Stimulated activated CD8-positive, alpha-beta memory T cell treated with anti-CD3 and anti-CD28 coated beads, Interleukin-15, amount 100 ng/mL, for 24 hours (primary cell): ENCODE data around the gene STIP1.

Source experiments
- DNase-seq: peaks from one replicate; pipeline ENCODE4 v3.0.0-alpha.2; 2020; ENCODE audit warnings: low read depth

STIP1 gene

DNA sequence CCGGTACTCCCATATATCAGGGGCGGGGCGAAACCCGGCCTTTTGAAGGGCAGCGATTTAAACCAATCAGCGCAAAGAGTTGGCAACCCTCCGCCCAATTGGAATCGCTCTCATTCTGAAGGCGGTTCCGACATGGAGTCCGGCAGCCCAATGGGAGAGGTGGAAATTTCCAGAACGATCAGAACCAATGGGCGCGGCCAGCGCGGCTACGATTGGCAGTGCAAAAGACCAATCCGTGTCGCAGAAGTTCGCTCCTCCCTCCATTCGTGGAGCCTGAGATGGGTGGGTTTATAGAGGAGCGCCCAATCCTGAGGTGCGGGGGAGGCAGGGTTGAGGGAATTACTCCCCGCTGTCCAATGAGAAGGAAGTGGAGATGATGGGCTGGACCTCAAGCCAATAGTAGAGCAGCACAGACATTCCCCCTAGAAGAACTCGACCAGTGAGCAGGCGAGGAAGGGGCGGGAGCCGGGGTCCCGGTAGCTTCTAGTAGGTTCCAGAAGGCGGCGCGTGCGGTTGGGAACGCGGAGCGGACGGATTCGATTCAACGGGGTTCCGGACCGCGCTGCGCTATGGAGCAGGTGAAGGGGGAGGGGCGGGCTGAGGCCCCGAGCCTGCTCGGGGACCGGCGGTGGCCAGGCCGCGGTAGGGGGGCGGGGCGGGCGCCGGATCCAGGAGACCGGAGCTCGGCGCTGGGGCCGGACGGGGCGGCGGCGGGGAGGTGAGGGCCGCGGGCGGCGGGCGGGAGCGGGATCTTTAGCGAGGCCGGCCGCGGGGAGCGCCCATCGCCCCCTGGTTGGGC lies at the start of gene STIP1:
TSS of gene STIP1 (plus strand) at position 479 of the 799 bp plus-strand sequence. CDS start at position 570, 91 bp downstream.
- peak; percentile 96 for DNase-seq

- no peak for DNase-seq
Measured at GRCh38 chr11:64136765-64137441, 49.1 kb upstream of the STIP1 start.

GRCh38 chr11:64138398-64138797 lies 47.6 kb upstream of the STIP1 start:
- DNase-seq = no peak

GRCh38 chr11:64139049-64139448 lies 46.9 kb upstream of the STIP1 start:
- no peak for DNase-seq

GRCh38 chr11:64140082-64140481 lies 45.9 kb upstream of the STIP1 start:
- DNase-seq = no peak

GRCh38 chr11:64141081-64141783 lies 44.7 kb upstream of the STIP1 start:
- no peak for DNase-seq

DNA sequence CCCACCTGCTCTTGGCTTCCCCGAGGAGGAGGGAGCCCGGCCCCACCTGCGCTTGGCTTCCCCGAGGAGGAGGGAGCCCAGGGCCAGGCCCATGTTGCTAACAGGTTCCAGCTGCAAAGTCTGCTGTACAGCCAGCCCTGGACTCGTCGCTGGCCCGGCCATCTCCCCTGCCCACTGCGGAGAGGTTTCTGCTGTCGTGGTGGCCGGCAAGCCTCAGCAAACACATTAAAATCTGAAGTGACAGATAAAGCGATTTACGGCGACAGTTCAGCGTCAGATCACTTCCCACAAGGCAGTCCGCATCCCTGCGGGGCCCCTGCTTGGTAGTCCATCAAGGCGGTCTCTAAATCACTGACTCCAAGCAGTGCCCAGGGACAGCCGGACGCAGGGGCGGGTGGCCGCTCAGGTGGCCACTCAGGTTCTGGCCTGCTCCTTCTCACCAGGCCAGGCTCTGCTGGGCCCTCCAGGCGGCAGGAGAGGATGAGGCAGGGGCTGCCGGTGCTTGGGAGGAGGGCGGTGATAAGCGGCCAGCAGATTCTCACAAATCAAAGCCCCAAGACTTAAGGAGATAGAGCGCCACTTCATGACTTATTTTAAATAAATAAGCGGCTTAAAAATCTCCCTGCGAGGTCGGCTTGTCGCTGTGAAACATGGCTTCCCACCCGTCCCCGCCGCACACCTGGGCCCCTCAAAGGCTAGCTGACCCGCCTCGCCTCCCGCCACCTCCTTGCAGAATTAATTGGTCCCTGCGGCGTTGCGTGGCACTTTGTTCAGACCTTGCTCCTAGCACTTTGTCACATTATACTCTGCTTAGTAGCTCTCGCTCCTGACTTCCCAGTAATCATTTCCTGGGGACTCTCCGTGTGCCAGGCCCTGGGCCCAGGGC lies 41.1 kb upstream of the STIP1 start:
- DNase-seq = no peak

DNA sequence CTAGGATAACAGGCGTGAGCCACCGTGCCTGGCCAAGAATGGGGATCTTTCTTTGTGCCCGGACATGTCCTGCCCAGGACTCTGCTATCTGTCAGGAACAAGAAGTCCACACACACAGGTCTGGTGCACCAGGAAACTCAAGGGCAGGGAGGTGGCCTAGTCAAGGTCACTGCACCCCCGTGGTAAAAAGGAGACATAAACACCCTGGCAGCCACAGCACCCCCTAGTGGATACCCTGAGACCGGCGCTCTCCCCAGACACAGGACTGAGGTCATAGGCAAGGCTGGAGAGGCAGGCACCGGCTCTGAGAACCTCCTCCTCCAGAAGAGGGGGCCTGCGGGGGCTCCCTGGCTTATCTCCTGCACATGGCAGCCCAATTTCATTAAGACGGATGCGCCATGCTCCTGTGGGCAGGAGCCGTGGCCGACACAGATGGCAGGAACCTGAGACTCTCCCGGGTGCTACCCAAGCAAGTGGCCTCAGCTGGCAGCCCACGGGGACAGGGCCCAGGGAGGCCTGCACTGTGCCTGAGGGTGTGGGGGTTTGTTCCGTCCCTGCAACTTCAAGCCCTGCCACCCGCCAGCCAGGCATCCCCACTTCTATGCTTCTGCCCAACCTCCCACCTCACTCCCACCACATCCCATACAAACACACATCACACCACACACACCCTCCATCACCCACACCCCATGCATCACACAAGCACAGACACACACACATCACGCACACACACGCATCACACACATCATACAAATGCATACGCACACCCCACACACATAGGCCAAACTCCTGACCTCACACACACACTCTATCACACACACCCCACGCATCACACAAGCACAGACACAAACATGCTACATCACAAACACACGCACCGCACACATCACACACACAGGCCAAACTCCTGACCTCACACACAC lies 39.7 kb upstream of the STIP1 start:
- DNase-seq = peak; percentile 22

DNA sequence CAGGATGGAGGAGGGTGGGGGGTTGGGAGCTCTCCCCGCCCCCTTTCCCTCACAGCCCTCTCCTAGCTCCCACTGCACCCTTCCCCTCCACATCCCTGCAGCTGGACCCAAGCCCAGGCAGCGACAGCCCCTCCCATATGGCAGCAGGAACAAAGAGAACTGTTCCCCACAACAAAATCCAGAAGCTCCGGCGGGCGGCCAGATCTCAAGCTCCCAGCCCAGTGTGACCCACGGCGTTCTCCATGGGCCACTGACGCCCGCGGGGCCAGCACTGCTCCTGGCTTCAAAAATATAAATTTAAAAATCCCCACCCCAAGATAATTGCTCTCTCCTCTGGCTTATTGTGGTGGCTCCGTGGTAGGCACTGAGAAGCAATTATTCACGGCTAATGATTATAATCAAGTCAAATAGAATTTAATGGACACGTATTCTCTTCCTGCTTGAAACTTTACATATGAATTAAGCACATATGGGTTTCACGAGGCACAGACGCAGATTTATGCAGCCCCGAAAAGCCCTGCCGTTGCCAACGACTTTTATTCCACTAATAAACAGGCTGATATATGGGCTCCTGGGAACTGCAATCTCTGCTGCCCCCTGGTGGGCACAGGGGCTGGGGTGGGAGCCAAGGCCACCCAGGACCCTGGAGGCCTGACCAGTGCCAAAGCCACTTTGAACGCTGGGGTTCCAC lies 37.6 kb upstream of the STIP1 start:
- DNase-seq = peak; percentile 60

DNA sequence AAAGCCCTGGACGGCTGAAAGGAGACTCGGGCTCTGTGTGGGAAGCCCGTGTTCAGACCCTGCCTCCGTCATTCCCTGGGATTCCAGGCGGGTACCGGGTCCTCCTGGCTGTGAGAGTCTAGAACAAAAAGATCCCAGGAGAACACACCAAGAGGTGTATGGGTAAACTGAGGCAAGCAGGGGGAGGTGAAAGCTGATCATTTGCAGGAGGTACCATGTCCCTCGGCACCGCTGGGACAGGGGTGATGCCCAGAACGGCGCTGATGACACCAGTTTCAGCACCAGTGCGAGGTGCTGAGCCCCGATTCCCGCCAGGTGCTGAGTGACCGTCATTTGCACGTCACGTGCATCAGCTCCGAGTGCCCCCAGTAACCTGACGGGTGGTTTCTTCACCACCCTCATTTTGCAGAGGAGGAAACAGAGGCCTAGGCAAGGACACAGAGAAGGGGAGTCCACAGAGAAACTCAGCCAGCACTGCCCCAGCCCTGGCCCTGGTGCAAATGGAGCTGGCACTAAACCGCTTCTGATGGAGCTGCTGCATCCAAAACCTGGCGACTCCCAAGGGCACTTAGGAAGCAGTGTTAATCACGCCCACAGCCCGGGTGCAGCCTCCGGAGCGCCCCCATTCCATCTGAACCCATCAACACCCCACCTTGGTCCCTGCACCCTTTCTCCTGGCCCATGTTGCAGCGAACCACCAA lies 36.9 kb upstream of the STIP1 start:
- DNase-seq = no peak

GRCh38 chr11:64150051-64150450 lies 35.9 kb upstream of the STIP1 start:
- DNase-seq = no peak

GRCh38 chr11:64150481-64151239 lies 35.3 kb upstream of the STIP1 start:
- DNase-seq = no peak

DNA sequence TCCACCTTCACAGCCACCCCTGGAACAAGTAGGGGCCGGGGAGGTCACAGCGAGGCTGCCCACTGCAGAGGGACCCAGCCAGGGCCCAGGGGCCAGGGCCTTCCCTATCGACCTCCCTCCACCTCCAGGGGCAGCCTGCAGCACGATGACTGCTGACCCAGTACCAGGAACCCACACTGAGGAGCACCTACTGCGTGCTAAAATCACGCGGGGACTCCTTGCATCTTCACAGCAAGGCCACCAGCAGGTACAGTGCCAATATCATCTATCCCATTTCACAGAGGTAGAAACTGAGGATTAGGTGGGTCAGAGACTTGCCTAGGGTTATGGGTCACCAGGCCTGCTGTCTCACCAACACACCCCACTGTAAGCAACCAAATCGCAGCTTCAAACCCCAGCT lies 34.6 kb upstream of the STIP1 start:
- no peak for DNase-seq

DNA sequence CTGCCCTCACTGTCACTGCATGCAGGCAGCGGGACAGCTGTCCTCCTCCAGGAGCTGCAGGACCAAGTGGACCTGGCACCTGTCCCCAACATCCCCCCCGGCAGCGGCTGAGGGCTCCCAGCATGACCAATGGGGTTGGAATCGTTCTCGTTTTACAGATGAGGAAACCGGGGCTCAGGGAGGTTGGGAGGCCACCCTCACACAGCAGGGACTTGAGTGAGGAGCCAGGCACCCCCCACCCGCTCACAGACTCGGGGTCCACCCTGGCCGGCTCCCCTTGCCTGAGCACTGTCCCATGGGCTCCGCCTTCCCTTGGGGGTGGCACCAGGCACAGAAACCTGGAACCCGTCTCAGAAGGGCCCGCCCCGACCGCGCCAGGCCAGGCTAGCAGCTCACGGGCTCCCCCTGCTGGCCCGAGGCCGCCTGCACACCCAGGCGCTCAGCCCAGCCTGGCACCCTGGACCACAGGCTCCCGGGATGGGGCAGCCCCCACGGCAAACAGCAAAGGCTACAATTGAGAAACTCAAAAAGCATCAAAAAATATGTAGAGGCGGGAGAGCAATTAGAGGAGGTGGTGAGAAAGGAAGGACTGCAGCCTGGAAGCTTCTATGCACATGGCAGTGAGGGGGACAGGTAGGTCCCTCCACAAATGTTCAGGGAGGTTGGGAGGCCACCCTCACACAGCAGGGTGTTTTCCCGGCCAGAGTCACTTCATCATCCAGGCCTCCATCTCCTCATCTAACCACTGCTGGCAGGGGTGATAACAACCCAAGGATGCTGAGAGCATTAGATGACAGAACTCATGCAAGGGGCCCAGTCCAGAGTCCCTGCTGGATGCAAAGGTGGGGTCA lies 32.9 kb upstream of the STIP1 start:
- peak; percentile 60 for DNase-seq

DNA sequence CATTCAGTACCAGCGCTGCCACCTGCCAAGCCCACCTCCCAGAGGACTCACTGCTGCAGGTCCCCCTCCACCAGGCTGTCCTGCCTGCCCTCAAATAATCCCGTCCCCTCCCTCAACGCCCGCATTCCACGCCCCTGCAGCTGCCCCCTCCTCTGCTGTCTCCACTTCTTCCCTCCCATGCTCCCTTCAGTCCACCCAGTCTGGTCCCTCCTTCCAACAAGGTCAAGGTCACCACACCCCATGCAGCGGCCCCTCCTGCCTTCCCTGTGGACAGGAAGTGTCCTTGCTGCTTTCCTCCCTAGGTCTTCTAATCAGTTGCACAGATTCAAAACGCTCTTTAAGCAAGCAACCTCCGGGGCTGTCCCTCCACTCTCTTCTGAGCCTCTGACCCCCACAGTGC lies 32.2 kb upstream of the STIP1 start:
- no peak for DNase-seq

DNA sequence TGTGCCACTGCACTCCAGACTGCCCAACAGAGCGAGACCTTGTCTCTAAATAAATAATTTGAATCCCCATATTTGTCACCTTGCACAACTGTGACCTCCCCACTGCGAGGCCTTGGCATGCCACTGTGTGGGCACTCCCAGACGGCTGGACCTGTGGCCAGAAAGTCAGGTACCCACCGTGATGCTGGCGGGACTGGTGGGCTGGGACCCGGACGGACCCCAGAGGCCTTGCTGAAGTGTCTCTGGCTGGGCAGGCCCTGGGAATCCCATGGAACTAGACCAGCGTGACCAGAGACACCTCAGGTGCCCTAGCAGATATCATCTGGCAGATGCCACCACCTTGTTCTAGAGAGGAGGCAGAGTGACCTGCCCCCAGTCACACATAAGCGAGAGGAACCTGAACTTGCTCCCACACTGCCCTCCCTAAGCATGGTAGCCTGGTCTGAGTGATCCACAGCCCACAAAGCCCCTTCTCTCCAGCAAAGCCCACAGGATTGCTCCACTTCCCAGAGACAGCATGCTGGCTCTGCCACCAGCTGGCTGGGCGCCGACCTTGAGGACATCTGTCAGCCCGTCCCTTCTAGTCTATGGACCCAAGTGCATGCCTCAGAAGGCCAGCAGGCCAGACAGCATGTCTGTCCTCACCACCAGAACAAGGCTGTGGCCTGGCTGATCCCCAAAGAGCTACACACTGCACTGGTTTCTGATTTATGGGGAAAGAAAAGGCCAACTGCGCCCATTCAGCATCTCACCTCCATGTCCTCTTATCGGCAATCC lies 29.5 kb upstream of the STIP1 start:
- DNase-seq = no peak
